OCI-LY1 (cell line): ENCODE data around the gene TMEM267.

Source experiments
- H2AFZ ChIP-seq: fragments of 200-600 bp; sonication (generic), shearing (Covaris generic); 2 replicates; pipeline ENCODE4 v1.6.0; 2014; ENCODE audit warnings: antibody characterized with exemption, mild to moderate bottlenecking, low read length
- H3F3A ChIP-seq: fragments of 200-600 bp; sonication (generic), shearing (Covaris generic); 2 replicates; pipeline ENCODE4 v1.6.0; 2014; ENCODE audit warnings: mild to moderate bottlenecking, antibody characterized with exemption, low read length, moderate library complexity; ENCODE audit not compliant: insufficient read depth
- H3K27ac ChIP-seq: fragments of 200-600 bp; sonication (generic); 2 replicates; pipeline ENCODE4 v1.5.1; 2014; ENCODE audit warnings: low read length, mixed run types, mild to moderate bottlenecking, low read depth; ENCODE audit not compliant: poor library complexity, severe bottlenecking
- H3K27me3 ChIP-seq: fragments of 200-600 bp; sonication (generic); 2 replicates; pipeline ENCODE4 v1.6.0; 2014; ENCODE audit warnings: antibody characterized with exemption, mild to moderate bottlenecking, low read length, moderate library complexity; ENCODE audit not compliant: insufficient read depth
- H3K36me3 ChIP-seq: fragments of 200-600 bp; sonication (generic); 2 replicates; pipeline ENCODE4 v1.6.1; 2014; ENCODE audit warnings: mild to moderate bottlenecking, antibody characterized with exemption, low read length, moderate library complexity, mixed read lengths; ENCODE audit not compliant: insufficient read depth
- H3K4me1 ChIP-seq: fragments of 200-600 bp; sonication (generic); 2 replicates; pipeline ENCODE4 v1.5.1; 2014; ENCODE audit warnings: mild to moderate bottlenecking, low read length, moderate library complexity; ENCODE audit not compliant: insufficient read depth, severe bottlenecking
- H3K4me2 ChIP-seq: fragments of 200-600 bp; sonication (generic), shearing (Covaris generic); 2 replicates; pipeline ENCODE4 v1.6.1; 2014; ENCODE audit warnings: low read length
- H3K4me3 ChIP-seq: fragments of 200-600 bp; sonication (generic); 2 replicates; pipeline ENCODE4 v1.5.1; 2014; ENCODE audit warnings: low read length, low read depth, mild to moderate bottlenecking, mixed read lengths; ENCODE audit not compliant: poor library complexity, severe bottlenecking
- H3K79me2 ChIP-seq: fragments of 200-600 bp; shearing (Covaris generic); 2 replicates; pipeline ENCODE4 v1.6.1; 2016; ENCODE audit warnings: mixed run types, low read length, mixed read lengths; ENCODE audit not compliant: insufficient read depth
- H3K9ac ChIP-seq: fragments of 200-600 bp; sonication (generic), shearing (Covaris generic); 2 replicates; pipeline ENCODE4 v1.6.1; 2014; ENCODE audit warnings: mild to moderate bottlenecking, low read length, mixed read lengths
- H3K9me2 ChIP-seq: fragments of 200-600 bp; sonication (generic), shearing (Covaris generic); 2 replicates; pipeline ENCODE4 v1.6.1; 2014; ENCODE audit warnings: low read depth, mild to moderate bottlenecking, low read length, mixed read lengths
- H3K9me3 ChIP-seq: fragments of 200-600 bp; shearing (Covaris generic); 2 replicates; pipeline ENCODE4 v1.6.1; 2014; ENCODE audit warnings: low read length, mixed read lengths
- H4K20me1 ChIP-seq: fragments of 200-600 bp; sonication (generic), shearing (Covaris generic); 2 replicates; pipeline ENCODE4 v1.6.0; 2016; ENCODE audit warnings: mild to moderate bottlenecking, low read length; ENCODE audit not compliant: insufficient read depth
- EZH2 ChIP-seq: fragments of 200-600 bp; sonication (generic), shearing (Covaris generic); IDR thresholded peaks from 2 replicates; pipeline ENCODE4 v1.8.0; 2017; ENCODE audit warnings: borderline replicate concordance, mixed run types, mild to moderate bottlenecking, antibody characterized with exemption, low read length, moderate library complexity, mixed read lengths
- TF ChIP-seq, protein P1 (sequence below): fragments of 200-600 bp; sonication (generic), shearing (Covaris generic); IDR thresholded peaks from 2 replicates; pipeline ENCODE4 v1.5.1; 2017; ENCODE audit warnings: mild to moderate bottlenecking, antibody characterized with exemption, low read length, moderate library complexity, mixed read lengths

Gene TMEM267

DNA sequence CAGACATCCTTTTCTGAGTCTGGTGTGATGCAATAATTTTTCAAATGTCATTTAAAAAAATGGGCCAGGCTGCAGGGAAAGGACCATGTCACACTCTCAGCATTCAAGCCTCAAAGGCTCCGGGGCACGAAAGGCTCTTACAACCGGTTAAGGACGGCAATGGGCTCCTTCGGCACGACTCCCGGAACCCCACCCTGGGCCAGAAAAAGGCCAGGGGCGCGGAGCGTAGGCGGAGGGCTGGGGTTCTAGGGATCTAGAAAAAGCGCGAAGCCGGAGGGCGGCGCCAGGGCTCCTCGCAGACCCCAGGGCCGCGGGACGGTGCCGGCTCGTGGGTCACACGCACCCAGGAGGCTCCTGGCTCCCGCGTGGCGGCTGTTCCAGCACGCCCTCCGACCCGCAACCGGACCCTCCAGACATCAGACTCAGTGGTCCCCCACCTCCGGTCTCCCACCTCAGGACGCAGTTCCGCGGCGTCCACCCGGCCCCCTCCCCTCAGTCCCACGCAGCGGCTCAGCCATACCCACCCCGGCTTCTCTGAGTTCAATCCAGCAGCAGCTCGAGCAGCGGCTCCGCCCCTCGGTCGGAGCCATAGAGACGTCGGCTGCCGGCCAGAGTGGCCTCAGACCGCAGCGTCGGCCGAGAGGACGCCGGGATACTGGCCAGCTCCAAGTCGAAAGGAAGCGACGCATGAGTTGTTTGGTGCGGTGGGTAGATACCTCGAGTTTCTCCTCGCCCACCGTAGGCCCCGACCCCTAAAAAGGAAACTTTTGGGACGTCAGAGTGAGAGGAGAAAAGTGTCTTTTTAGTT is at the start of gene TMEM267:
TMEM267 (minus strand) TSS at position 568 of the 808 bp plus-strand sequence. CDS start 29,896 bp downstream, outside the sequence.
- H3K79me2 ChIP-seq = peaks cover 11% of the 10 kb centered on the region; the same call in 1 of the 2 replicates
- peak within 1 kb of the TSS; percentile 75 for H3K4me3 ChIP-seq
- H3K27ac ChIP-seq = peak within 1 kb of the TSS; percentile 92
- H4K20me1 ChIP-seq = no peaks in the 10 kb centered on the region
- H3K9me3 ChIP-seq = no peaks in the 10 kb centered on the region
- H3K27me3 ChIP-seq = no peaks in the 10 kb centered on the region
- peaks cover 27% of the 10 kb centered on the region for H3K4me1 ChIP-seq
- TF ChIP-seq, protein P1, sequence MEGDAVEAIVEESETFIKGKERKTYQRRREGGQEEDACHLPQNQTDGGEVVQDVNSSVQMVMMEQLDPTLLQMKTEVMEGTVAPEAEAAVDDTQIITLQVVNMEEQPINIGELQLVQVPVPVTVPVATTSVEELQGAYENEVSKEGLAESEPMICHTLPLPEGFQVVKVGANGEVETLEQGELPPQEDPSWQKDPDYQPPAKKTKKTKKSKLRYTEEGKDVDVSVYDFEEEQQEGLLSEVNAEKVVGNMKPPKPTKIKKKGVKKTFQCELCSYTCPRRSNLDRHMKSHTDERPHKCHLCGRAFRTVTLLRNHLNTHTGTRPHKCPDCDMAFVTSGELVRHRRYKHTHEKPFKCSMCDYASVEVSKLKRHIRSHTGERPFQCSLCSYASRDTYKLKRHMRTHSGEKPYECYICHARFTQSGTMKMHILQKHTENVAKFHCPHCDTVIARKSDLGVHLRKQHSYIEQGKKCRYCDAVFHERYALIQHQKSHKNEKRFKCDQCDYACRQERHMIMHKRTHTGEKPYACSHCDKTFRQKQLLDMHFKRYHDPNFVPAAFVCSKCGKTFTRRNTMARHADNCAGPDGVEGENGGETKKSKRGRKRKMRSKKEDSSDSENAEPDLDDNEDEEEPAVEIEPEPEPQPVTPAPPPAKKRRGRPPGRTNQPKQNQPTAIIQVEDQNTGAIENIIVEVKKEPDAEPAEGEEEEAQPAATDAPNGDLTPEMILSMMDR = no peak
- TF ChIP-seq EZH2 = no peak
- no peaks in the 10 kb centered on the region for H3K9me2 ChIP-seq
- peaks cover 9% of the 10 kb centered on the region for H3K36me3 ChIP-seq
- H3K9ac ChIP-seq = peak within 1 kb of the TSS; percentile 85
- H2AFZ ChIP-seq = peak within 1 kb of the TSS; percentile 13; the same call in 1 of the 2 replicates
- no peaks in the 10 kb centered on the region for H3F3A ChIP-seq
- peak within 1 kb of the TSS; percentile 78 for H3K4me2 ChIP-seq

DNA sequence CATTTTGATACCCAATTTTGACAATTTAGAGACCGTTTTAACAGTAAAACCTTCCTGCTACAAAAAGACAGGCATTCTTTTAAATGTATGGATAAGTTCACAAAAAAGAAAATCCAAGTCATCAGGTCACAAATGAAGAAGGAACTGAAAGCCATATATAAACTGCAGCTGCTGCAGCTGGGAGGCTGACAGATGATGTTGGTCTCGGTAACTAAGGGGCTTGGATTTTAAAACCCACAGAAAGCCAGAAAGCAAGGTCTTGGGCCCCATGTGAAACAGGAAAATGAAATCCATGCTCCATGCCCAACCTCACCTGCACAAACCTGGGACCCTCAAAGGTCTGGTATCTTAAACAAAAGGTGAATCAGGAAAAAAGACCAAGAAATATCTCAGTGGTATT is 47.0 kb upstream of the TMEM267 start:
- Histone ChIP-seq H3K27ac (no peak overlapping the region), H3K9me3 (no peaks in the 10 kb centered on the region), H2AFZ (no peak overlapping the region), H3K4me3 (no peak overlapping the region), H3K27me3 (no peaks in the 10 kb centered on the region), H3K9me2 (no peaks in the 10 kb centered on the region), H3K4me1 (no peaks in the 10 kb centered on the region), H3K36me3 (peaks cover 86% of the 10 kb centered on the region), H3K9ac (no peak overlapping the region), H3F3A (peaks cover 5% of the 10 kb centered on the region; the same call in 1 of the 2 replicates), H3K4me2 (no peak overlapping the region), H4K20me1 (no peaks in the 10 kb centered on the region), H3K79me2 (no peaks in the 10 kb centered on the region)
- TF ChIP-seq EZH2 = no peak
- TF ChIP-seq, protein P1 = no peak

DNA sequence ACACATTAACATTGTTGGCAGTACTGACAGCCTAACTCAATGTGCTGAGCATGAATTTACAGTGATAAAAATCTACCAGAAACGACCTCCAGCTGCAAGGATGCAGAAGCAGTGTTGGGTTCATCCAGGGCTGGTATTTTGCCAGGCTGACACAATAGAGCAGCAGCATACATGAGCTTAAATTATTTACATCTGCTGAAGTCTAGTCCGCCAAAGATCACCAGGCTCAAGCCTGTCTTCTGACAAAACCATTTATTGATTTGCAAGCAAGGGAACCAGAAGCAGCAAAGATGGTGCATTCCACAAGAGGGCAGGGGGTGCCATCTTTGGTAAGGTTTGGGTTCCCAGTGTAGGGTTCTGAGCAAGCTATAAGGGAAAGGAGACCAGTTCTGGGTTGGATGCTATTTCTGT is 40.0 kb upstream of the TMEM267 start:
- no peaks in the 10 kb centered on the region for H3K27me3 ChIP-seq
- no peak overlapping the region for H2AFZ ChIP-seq
- H3K9me3 ChIP-seq = no peaks in the 10 kb centered on the region
- H3K9me2 ChIP-seq = no peaks in the 10 kb centered on the region
- H3K4me3 ChIP-seq = no peak overlapping the region
- no peaks in the 10 kb centered on the region for H3F3A ChIP-seq
- no peaks in the 10 kb centered on the region for H3K4me1 ChIP-seq
- no peak overlapping the region for H3K27ac ChIP-seq
- H4K20me1 ChIP-seq = no peaks in the 10 kb centered on the region
- TF ChIP-seq, protein P1 = no peak
- TF ChIP-seq EZH2 = no peak
- no peak overlapping the region for H3K4me2 ChIP-seq
- H3K79me2 ChIP-seq = no peaks in the 10 kb centered on the region
- peaks cover 30% of the 10 kb centered on the region for H3K36me3 ChIP-seq
- no peak overlapping the region for H3K9ac ChIP-seq
